ENCODE data around the gene RPLP1.

Gene RPLP1

GRCh38 chr15:69497667-69498066, 45.0 kb downstream of the RPLP1 start:
- no peak for DNase-seq (ENCODE audit: low read depth in 2 of 2)

GRCh38 chr15:69498282-69498681, 45.7 kb downstream of the RPLP1 start:
- no peak for DNase-seq (ENCODE audit: low read depth in 2 of 2)

- DNase-seq (ENCODE audit: low read depth in 2 of 2) = no peak
These were observed 46.4 kb downstream of the RPLP1 start for GRCh38 chr15:69498987-69499386.

- DNase-seq (ENCODE audit: low read depth in 2 of 2) = no peak
These were observed 47.0 kb downstream of the RPLP1 start for GRCh38 chr15:69499521-69500211.

- DNase-seq (ENCODE audit: low read depth in 2 of 2) = no peak
These were observed 47.7 kb downstream of the RPLP1 start for GRCh38 chr15:69500339-69500738.

GRCh38 chr15:69501456-69501855, 48.8 kb downstream of the RPLP1 start:
- DNase-seq (ENCODE audit: low read depth in 2 of 2) = no peak

GRCh38 chr15:69502470-69503045, 49.9 kb downstream of the RPLP1 start:
- DNase-seq (ENCODE audit: low read depth in 2 of 2) = no peak

GRCh38 chr15:69504352-69505040, 51.9 kb downstream of the RPLP1 start:
- DNase-seq (ENCODE audit: low read depth in 2 of 2) = no peak

Data from stimulated activated CD4-positive, alpha-beta T cell treated with anti-CD3 and anti-CD28 coated beads, Interleukin-1b, Interleukin-23, amount 100 ng/mL, for 4 hours (primary cell).